PC-3 (cell line): ENCODE results near the gene CTNNA2.

Experiments used
- CTCF ChIP-seq: fragments of 300-600 bp; sonication (generic); conservative IDR thresholded peaks from 2 replicates; pipeline ENCODE4 v1.5.1; 2017; ENCODE audit warnings: antibody characterized with exemption, low read depth, mild to moderate bottlenecking, low read length
- EZH2 ChIP-seq: fragments of 300-600 bp; sonication (generic); IDR thresholded peaks from one replicate; pipeline ENCODE4 v1.6.1; 2017; ENCODE audit warnings: antibody characterized with exemption, mild to moderate bottlenecking, low read length; ENCODE audit not compliant: unreplicated experiment

- TF ChIP-seq CTCF (no peak), EZH2 (no peak)
Observed at GRCh38 chr2:80687524-80687923, 1174.7 kb downstream of the CTNNA2 start.
